BLaER1 treated with 17β-estradiol and CSF1 and Interleukin-3, amounts not matched to agents 10 nM and 100 nM (cell line): Measurements from ENCODE around the gene BACE2.
"Not testable (repeated sequence)": the region's sequence is repeated elsewhere in the genome, so short reads cannot be mapped to it uniquely, and the experiment has no call there.

Experiments
- H3K27ac ChIP-seq, 11 experiments: shearing (Covaris generic); formaldehyde crosslinking; 2 replicates each; pipeline ENCODE4 v1.8.1; 2022
- H3K27me3 ChIP-seq, 11 experiments: shearing (Covaris generic); formaldehyde crosslinking; 2 replicates each; pipeline ENCODE4 v1.8.1; 2022
- H3K36me3 ChIP-seq, 11 experiments: shearing (Covaris generic); formaldehyde crosslinking; 2 replicates each; pipeline ENCODE4 v1.8.1; 2022
- H3K4me1 ChIP-seq, 10 experiments: shearing (Covaris generic); formaldehyde crosslinking; 2 replicates each; pipeline ENCODE4 v1.8.1; 2022
- H3K4me2 ChIP-seq, 11 experiments: shearing (Covaris generic); formaldehyde crosslinking; 2 replicates each; pipeline ENCODE4 v1.8.1; 2022
- H3K4me3 ChIP-seq, 10 experiments: shearing (Covaris generic); formaldehyde crosslinking; 2 replicates each; pipeline ENCODE4 v1.8.1; 2022
- H3K9ac ChIP-seq, 11 experiments: shearing (Covaris generic); formaldehyde crosslinking; 2 replicates each; pipeline ENCODE4 v1.8.1; 2022
- H3K9me3 ChIP-seq, 11 experiments: shearing (Covaris generic); formaldehyde crosslinking; replicated peaks in 1 of 11; 2 replicates each; pipeline ENCODE4 v1.8.1; 2022
- H4K20me1 ChIP-seq, 11 experiments: shearing (Covaris generic); formaldehyde crosslinking; 2 replicates each; pipeline ENCODE4 v1.8.1; 2022
- Cebpa-rat ChIP-seq, 11 experiments: shearing (Covaris generic); IDR thresholded peaks; 2 replicates each; pipeline ENCODE4 v1.8.1; 2022

BACE2 gene

DNA sequence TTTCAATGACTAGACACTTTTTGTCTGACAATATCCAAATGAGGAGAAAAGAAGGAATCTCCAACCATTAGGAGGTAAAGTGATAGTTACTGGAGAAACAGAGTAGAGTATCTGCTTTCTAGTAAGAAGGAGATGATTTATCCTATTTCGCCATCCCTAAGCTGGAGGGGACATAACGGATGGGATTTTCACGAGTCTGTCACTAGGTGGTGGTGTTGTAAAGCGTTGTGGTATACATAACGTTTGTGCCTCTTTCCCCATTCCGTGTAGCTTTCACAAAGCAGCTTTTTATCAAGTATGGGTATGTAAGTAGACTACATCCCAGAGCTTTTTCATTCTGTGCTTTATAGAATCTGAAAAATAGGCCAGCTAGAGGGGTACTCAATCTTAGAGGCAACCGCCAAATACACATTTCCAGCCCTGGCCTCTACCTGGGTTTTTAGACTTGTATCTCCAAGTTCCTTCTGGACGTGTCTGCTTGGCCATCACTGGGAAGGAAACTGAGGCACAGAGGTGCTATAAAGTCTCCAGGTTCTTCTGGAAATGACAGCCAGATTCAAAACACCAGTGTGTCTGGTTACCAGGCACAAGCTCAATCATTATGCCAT is 115.4 kb downstream of the BACE2 start:
- H3K27ac ChIP-seq: no peak overlapping the region

DNA sequence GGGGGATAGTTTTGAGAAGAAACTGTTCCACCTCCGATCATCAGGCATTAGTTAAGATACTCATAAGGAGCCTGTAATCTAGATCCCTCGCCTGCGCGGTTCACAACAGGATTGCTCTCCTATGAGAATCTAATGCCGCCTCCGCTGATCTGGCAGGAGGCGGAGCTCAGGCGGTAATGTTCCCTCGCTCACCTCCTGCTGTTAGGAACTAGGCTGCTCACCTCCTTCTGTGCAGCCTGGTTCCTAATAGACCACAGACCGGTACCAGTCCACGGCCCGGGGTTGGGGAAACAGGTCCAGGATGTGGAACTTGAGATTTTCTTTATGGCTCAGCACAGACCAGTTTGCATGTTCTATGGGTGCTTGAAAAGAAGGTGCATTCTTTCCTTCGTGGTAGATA is 121.5 kb downstream of the BACE2 start:
- TF ChIP-seq Cebpa-rat (IDR thresholded peaks at IDR 0.05): no peak
- Histone ChIP-seq H4K20me1 (no peaks in the 10 kb centered on the region), H3K9me3 (peaks cover 14 to 21% (median 19%) of the 10 kb centered on the region in 11 experiments), H3K9ac (no peak overlapping the region), H3K4me1 (peaks cover 0 to 6% (median 5%) of the 10 kb centered on the region in 10 experiments; a peak in 4 of 20 replicates), H3K36me3 (no peaks in the 10 kb centered on the region), H3K27me3 (no peaks in the 10 kb centered on the region), H3K4me3 (no peak overlapping the region), H3K27ac (no peak overlapping the region), H3K4me2 (no peak overlapping the region)

More for the DNA sequence above, 115.4 kb downstream of the BACE2 start:
- H3K4me3 ChIP-seq: no peak overlapping the region
- H3K4me1 ChIP-seq: no peaks in the 10 kb centered on the region
- no peak overlapping the region for H3K4me2 ChIP-seq
- H3K27me3 ChIP-seq: no peaks in the 10 kb centered on the region
- H3K36me3 ChIP-seq: no peaks in the 10 kb centered on the region
- H4K20me1 ChIP-seq: no peaks in the 10 kb centered on the region
- TF ChIP-seq Cebpa-rat (IDR thresholded peaks at IDR 0.05): no peak
- H3K9me3 ChIP-seq: no peaks in the 10 kb centered on the region
- H3K9ac ChIP-seq: no peak overlapping the region

DNA sequence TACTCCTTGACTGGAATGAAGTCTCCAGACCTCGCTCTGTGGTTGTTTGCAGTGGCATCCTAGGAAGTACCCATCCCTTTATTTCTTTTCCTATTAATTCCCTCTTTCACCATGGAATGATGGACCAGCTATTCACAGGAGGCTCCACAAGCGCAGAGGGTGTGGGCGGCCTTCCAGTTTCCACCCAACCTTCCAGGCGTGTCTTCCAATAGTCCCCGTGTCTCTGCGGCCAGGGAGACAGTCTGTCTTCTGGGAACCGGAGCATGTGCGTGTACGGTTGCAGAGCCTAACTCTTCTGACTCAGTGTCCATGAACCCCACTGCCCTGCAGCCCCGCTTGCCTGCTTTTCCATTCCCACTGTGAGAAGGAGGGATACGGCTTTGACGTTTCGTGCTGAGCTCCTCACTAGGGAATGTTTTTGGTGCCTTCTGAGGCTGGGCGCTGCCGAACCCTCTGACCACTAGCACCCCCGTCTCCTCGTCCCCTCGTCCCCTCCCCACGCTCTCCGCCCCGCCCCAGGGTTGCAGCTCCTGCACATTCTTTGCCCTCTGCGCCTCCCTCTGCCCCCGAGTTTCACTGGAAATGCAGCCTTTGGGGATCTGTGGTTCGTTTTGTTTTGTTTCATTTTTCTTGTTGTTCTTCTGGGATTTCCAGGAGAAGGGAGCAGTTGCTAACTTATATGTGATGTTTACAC is 122.3 kb downstream of the BACE2 start:
- TF ChIP-seq Cebpa-rat (IDR thresholded peaks at IDR 0.05): no peak

DNA sequence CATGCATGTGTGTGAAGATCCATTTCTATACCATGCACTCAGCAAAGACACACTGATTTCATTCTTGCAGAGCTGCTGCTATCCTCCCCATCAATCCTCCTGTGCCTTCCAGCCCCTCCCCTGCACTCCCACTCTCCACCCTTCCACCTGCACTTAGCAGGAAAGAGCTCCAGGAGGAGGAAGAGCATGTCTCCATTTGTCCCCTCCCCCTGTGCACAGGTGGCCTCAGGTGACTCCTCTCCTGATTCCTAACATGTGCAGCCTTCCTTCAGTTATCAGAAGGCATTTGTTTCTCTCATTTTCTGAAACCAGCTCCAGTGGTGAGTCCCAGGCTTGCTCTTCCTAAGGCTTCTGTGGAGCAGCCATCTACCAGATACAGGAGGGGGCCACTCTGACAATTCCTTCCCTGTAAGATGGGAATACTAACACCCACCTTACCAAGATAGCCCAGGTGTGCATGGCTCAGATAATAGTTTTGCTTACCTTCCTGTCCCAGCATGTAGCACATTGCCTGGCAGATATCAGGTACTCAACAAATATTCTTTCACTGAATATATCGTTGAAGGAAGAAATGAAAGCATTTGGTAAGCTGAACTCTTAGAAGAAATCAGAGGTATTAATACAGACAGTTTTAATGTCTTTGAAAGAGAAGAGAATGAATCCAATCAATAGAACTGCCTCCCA is 126.7 kb downstream of the BACE2 start:
- no peak for TF ChIP-seq Cebpa-rat (IDR thresholded peaks at IDR 0.05)
- H3K9ac ChIP-seq: no peak overlapping the region
- no peak overlapping the region for H3K4me3 ChIP-seq
- peaks cover 0 to 6% (median 5%) of the 10 kb centered on the region in 10 experiments; a peak in 4 of 20 replicates for H3K4me1 ChIP-seq
- no peaks in the 10 kb centered on the region for H4K20me1 ChIP-seq
- H3K27ac ChIP-seq: no peak overlapping the region
- peaks cover 26 to 38% (median 31%) of the 10 kb centered on the region in 11 experiments for H3K9me3 ChIP-seq
- no peaks in the 10 kb centered on the region for H3K36me3 ChIP-seq
- H3K27me3 ChIP-seq: no peaks in the 10 kb centered on the region
- no peak overlapping the region for H3K4me2 ChIP-seq

More for the DNA sequence above, 122.3 kb downstream of the BACE2 start:
- H3K4me3 ChIP-seq: no peak overlapping the region
- H3K36me3 ChIP-seq: no peaks in the 10 kb centered on the region
- H3K27ac ChIP-seq: no peak overlapping the region
- no peaks in the 10 kb centered on the region for H3K27me3 ChIP-seq
- H3K4me2 ChIP-seq: no peak overlapping the region
- peaks cover 0 to 6% (median 5%) of the 10 kb centered on the region in 10 experiments; a peak in 4 of 20 replicates for H3K4me1 ChIP-seq
- no peaks in the 10 kb centered on the region for H4K20me1 ChIP-seq
- no peak overlapping the region for H3K9ac ChIP-seq
- H3K9me3 ChIP-seq: peaks cover 14 to 21% (median 19%) of the 10 kb centered on the region in 11 experiments

DNA sequence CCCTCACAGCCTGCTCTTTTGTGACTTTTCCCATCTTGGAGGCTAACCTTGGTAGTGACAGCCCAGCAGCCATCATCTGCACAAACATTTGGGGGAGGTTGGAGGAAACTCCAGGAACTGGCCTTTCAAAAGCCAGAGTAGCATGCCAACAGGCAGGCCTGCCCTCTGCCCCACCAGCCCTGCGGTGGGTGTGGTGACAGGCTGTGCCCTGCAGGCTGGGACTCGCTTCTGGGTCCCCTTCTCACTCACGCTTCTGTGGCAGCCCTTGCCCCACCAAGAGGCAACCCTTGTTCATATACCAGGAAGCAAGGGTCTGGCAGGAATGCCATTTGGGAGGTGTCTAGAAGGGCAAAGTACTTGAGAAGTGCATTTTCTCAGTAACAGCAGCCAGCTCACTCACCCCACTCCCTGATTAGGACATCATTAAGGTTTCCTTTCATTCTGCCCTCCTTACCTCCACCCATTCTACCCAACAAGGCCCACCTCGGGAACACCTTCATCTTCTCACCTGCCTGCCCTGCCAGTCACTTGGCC is 127.8 kb downstream of the BACE2 start:
- Histone ChIP-seq H3K4me2 (no peak overlapping the region), H3K4me1 (peaks cover 0 to 6% (median 5%) of the 10 kb centered on the region in 10 experiments; a peak in 4 of 20 replicates), H4K20me1 (no peaks in the 10 kb centered on the region), H3K4me3 (no peak overlapping the region), H3K9me3 (peaks cover 26 to 38% (median 31%) of the 10 kb centered on the region in 11 experiments), H3K9ac (no peak overlapping the region), H3K27me3 (no peaks in the 10 kb centered on the region), H3K36me3 (no peaks in the 10 kb centered on the region), H3K27ac (no peak overlapping the region)
- no peak for TF ChIP-seq Cebpa-rat (IDR thresholded peaks at IDR 0.05)

DNA sequence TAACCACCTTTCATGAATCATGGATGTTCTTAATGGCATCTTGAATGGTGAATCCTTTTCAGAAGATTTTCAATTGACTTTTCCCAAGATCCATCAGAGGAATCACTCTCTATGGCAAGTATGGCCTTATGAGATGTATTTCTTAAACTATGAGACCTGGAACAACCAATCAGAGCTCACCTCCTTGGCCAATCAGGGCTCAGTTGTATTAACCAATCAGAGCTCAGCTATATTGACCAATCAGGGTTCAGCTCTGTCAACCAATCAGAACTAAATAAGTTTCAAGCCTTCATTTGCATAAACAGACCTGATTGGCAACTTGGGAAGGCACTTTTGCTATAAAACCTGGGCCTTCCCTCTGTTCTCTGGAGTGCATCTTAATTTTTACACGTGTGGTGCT is 135.0 kb downstream of the BACE2 start:
- Histone ChIP-seq H4K20me1 (no peaks in the 10 kb centered on the region), H3K27me3 (no peaks in the 10 kb centered on the region), H3K4me1 (no peaks in the 10 kb centered on the region), H3K36me3 (no peaks in the 10 kb centered on the region), H3K9ac (no peak overlapping the region), H3K27ac (no peak overlapping the region), H3K4me3 (no peak overlapping the region), H3K4me2 (no peak overlapping the region), H3K9me3 (peaks cover 30 to 51% (median 45%) of the 10 kb centered on the region in 11 experiments)
- TF ChIP-seq Cebpa-rat (IDR thresholded peaks at IDR 0.05): no peak

DNA sequence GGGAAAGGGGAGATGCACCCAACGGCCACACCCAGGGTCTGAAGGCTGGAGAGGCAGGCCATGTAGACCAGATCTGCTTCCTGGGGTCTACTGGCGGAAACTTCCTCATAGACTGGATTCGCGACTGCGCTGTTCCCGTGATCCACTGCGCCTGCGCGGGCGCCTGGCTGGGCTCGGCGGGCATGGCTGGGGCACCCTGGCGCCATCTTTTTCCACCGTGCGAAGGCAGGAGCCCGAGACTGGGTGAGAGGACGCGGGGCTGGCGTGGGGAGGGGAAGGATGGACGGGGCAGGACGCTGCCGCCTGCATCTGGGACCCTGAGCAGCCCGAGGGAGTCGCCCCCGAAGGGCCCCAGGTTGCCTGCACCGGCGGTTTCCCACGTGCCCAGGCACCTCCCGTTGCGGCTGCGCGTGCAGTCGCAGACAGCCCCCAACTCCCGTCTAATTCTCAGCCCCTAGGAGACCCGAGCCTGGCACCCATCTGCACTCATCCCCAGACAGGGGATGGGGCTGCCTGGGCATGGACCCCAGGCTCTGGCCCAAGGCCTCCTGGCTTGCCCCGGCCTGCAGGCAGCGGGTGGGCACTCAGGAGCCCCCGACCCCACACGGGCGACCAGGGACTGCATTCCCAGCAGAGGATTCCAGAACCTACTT is 136.2 kb downstream of the BACE2 start:
- Histone ChIP-seq H3K4me3 (no peak overlapping the region), H3K9ac (no peak overlapping the region), H3K4me2 (no peak overlapping the region), H3K27me3 (no peaks in the 10 kb centered on the region), H3K36me3 (no peaks in the 10 kb centered on the region), H3K27ac (no peak overlapping the region), H3K9me3 (peaks cover 24 to 42% (median 38%) of the 10 kb centered on the region in 11 experiments), H4K20me1 (no peaks in the 10 kb centered on the region), H3K4me1 (no peaks in the 10 kb centered on the region)
- TF ChIP-seq Cebpa-rat (IDR thresholded peaks at IDR 0.05): no peak

DNA sequence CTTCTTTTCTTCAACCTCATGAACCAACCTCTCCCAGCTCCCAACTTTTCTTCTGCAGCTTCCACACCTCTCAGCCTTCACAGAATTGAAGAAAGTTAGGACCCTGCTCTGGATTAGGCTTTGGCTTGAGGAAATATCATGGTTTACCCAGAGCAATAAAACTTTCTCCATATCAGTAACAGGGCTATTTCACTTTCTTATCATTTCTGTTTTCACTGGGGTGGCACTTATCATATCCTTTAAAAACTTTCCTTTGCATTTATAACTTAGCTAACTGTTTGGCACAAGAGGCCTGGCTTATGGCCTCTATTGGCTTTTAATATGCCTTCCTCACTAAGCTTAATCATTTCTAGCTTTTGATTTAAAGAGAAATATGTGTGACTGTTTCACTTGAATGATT is 139.3 kb downstream of the BACE2 start:
- Histone ChIP-seq H3K4me2 (no peak overlapping the region), H4K20me1 (no peaks in the 10 kb centered on the region), H3K4me1 (no peaks in the 10 kb centered on the region), H3K27ac (no peak overlapping the region), H3K36me3 (no peaks in the 10 kb centered on the region), H3K9me3 (peaks cover 14 to 31% (median 26%) of the 10 kb centered on the region in 11 experiments), H3K4me3 (no peak overlapping the region), H3K9ac (no peak overlapping the region), H3K27me3 (no peaks in the 10 kb centered on the region)
- no peak for TF ChIP-seq Cebpa-rat (IDR thresholded peaks at IDR 0.05)

DNA sequence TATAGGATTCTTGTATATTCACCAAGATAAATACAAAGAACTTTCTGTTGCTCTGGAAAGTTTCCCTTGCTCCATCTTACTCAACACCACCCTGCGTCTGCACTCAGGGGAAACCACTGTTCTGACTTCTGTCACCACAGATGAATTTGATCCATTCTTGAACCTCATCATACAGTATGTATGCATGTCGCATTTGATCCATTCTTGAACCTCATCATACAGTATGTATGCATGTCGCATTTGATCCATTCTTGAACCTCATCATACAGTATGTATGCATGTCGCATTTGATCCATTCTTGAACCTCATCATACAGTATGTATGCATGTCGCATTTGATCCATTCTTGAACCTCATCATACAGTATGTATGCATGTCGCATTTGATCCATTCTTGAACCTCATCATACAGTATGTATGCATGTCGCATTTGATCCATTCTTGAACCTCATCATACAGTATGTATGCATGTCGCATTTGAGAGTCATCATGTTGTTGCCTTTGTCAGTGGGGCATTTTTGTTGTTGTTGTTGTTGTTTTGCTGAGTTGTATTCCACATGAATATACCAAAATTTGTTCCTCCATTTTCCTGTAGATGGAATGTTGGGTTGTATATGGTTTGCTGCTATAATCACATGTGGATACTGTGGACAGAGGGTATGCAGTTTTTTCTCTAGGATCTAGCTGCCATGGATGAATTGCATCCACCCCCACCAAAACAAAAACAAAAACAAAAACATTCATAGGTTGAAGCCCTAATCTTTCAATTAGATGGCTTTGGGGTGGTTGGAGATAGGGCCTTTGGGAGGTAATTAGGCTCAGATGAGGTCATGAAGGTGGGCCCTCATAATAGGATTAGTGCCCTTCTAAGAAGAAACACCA is 145.6 kb downstream of the BACE2 start:
- not testable (repeated sequence) for H3K4me1 ChIP-seq, H3K4me2 ChIP-seq, H4K20me1 ChIP-seq, H3K9ac ChIP-seq, H3K27ac ChIP-seq, H3K36me3 ChIP-seq, H3K4me3 ChIP-seq
- H3K9me3 ChIP-seq: peaks cover 0 to 18% (median 3%) of the 10 kb centered on the region in 11 experiments; a peak in 6 of 22 replicates
- H3K27me3 ChIP-seq: peaks cover 24 to 35% (median 31%) of the 10 kb centered on the region in 11 experiments
